ENCODE results near the gene RASSF4.

RASSF4 gene

DNA sequence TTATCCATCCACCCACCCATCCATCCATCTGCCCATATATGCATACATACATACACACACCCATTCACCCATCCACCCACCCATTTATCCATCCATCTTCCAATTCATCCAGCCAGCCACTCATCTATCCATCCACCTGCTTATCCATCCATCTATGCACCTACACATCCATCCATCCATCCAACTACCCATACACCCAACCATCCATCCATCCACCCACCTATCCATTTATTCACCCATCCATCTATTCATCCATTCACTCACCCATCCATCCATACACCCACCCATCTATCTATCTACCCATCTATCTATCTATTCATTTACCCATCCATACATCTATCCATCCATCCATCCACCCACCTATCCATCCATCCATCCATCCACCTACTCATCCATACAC lies 31.1 kb upstream of the RASSF4 start:
- FAIRE-seq: no peak

DNA sequence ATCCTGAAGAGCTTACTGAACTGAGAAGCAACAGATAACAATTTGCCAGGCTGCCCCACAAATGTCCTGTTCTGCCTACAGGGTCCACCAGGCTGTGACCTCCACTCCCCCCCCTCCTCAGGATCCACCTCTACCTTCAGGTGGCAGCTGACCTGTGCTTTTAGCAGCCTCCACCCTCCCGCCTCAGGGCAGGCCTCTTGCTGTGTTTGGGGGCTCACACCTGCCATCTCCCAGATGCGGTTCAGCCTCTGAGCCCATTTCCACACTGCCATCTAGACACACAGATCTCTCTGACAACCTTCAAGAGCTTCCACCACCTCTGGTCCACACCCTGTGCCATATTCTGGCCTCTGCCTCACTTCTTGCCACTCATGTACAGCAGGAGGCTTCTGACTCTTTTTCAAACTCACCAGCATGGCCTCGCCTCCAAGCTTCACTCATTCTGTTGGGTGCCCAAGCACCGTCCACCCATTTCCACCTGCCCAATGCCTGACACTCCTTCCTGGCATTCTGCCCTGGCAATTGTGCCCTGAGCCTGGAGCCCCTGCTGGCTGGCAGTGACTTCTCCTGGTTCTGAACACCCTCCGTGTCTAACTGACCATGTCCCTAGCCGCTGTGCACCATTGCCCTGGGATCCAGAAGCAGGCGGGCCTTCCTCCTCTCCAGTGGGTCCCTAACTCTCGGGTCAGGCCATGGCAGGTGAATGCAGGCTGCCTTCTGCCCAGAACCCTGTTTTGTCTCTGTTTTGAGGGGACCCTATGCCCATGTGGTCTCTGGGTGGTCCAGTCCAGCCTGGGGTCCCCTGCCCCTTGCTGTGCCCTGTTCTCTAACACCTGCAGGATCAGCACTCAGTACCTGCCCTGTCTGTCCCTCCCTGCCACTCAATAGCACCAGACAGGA lies 30.0 kb upstream of the RASSF4 start:
- FAIRE-seq: no peak

DNA sequence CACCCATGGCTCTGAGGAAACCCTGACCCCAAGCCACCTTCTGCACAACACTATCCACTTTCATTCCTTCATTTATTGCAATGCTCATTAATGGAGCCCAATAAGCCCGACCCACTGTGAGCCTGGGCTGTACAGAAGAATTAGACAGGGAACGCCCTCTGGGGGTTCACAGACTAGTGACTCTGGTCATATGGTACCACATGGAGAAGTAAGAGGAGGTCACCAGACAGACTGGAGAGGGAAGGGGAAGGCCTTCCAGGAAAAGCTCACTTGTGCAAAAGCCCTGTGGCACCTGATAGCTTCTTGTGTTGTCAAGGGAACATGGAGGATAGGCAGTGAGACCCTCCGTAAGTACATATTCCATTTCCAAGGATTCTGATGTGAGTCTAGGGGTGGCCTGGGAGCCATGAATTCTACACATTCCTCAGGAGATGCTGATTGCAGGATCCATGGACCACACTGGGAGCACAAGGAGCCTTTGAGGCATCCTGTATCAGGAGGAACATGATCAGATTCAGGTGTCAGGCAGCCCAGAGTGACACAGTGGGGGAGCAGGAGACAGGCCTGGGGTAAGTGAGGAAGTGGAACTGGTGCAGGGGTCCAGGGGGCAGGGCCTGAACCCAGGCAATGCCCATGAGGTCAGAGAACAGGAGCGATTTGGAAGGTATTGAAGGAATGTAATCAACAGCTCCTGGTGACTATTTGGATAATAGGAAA lies 28.5 kb upstream of the RASSF4 start:
- FAIRE-seq: no peak

DNA sequence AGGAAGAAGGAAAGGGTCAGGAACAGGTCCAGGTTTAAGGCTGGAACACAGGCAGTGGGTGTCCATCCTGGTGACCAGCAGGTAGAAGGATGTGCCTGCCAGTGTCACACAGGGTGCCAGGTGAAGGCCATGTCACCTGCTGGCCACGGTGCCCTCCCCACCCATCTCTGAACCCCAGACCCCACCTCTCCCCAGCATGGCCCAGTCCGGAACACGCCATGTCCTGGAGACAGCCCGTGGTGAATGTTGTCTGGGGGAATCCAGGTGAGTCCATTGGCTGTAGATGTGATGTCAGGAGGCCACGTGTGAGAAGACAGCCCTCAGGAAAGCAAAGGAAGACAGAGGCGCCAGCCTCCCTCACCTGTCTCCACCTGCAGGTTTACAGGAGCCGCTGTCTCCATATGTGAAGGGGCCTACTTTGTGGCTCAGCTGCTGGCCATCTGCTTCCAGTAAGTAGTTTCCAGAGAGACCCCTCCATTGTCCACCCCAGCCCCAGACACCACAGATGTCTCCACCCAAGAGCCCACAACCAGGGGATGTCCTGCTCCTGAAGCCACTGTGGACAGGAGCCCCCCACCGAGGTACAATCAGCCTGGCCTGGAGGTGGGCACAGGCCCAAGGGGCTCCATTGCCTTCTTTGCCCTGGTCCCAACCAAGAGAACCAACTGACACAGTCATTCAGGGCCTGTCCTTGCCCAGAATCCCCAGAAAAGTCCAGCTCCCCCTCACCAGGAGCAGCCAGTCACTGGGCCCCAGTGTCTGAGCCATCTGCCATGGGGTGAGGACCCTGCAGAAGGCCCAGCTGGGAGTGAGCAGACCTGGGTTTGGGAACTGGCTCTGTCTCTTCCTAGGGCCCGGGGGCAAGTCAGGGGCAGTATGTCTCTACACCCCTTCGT lies 27.7 kb upstream of the RASSF4 start:
- FAIRE-seq: no peak

DNA sequence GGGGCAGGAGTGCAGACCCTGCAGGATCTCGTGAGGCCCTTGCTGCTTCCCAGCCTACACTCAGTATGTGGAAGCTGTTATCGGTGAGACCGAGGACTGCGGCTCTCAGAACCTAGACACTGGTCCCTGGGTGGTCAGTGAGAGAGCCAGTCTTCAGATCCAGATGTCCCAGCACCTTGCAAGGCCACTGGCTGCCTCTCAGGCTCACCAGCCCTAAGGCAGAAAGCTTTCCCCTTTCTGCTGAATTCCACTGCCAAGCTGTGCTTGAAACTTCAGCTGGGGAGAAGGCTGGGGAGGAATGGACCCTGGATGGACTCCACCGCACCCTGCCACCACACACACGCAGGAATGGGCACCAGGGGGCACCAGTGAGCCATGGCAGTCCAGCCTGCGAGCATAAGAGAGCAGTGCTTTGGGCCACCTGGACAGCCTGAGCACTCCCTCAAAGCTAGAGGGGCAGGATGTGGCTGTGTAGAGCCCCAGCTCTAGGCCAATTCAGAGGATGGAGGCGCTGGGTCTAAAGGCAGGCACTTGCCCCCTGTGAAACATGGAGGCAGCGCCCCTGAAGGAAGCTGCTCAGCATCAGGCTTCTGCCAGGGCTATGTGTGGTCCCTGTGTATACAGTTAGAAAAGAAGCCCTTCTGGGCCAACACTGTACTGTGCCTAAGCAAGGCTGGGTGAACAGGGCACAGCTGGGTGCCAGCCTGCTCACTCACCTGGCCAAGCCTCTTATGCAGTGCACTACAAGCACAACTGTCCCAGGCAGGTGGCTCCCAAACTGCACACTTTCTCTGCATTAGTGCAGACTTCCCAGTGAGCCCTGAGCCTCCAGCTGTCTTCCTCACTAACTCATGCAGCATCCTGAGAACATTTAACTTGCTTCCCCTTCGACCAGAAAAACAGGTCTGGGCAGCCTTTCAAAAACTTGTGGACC lies 26.8 kb upstream of the RASSF4 start:
- no peak for FAIRE-seq

DNA sequence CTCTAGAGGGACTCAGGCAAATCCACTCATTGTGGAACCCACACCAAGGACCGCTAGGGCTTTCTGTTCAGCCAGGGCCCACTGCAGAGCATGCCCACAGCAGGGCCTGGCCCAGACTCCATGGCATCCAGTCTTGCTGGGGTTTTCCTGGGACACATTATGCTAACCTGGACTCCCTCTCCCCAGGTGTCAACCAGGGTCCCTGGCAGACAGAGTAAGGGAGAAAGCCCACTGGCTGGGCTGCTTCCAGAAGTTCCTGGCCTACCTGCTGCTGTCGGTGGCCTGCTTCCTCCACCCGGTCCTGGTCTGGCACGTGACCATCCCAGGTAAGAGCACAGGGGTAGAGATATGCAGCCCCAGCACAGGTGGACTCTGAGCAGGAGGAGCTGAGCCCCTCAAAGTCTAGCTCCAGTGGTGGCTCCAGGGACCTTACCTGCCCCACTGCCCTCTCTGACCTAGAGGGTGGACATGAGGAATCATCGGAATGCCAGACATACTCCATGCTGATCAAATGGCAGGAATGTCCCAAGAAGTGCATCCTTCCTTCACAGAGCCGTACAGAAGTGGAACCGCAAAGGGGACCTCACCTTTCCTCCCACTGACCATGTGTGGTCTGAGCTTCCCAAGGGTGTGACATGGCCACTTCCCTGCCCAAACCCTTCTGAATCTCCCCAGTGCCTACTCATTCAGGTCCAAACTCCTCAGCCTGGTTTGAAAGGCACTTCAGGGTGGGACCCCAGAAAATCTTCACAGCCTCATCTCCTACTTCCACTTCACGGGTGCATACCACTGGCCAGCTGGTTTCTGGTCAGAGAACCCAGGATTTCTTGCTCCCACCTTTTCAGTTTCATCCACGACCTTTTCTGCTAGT lies 25.9 kb upstream of the RASSF4 start:
- no peak for FAIRE-seq

DNA sequence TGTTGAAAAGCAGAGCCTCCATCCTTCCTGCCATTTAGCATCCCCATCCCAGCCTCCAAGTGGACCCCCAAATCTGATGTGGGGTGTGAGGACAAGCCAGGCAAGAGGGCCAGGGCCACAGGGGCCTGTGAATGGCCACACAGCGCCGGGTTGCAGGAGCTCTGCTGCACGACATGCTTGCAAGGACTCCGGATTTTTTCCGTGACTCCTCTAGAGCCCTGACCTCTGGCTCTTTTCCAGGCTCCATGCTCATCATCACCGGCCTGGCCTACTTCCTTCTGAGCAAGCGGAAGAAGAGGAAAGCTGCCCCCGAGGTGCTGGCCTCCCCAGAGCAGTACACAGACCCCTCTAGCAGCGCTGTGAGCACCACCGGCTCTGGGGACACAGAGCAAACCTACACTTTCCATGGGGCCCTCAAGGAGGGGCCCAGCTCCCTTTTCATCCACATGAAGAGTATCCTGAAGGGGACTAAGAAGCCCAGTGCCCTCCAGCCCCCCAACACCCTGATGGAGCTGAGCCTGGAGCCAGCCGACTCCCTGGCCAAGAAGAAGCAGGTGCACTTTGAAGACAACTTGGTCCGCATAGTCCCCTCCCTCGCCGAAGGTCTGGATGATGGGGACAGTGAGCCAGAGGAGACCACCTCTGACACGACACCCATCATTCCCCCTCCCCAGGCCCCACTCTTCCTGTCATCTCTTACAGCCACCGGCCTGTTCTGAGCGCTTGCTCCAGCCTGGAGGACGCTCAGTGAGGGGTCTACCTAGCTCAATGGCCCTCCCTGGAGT lies 25.0 kb upstream of the RASSF4 start:
- FAIRE-seq: no peak

DNA sequence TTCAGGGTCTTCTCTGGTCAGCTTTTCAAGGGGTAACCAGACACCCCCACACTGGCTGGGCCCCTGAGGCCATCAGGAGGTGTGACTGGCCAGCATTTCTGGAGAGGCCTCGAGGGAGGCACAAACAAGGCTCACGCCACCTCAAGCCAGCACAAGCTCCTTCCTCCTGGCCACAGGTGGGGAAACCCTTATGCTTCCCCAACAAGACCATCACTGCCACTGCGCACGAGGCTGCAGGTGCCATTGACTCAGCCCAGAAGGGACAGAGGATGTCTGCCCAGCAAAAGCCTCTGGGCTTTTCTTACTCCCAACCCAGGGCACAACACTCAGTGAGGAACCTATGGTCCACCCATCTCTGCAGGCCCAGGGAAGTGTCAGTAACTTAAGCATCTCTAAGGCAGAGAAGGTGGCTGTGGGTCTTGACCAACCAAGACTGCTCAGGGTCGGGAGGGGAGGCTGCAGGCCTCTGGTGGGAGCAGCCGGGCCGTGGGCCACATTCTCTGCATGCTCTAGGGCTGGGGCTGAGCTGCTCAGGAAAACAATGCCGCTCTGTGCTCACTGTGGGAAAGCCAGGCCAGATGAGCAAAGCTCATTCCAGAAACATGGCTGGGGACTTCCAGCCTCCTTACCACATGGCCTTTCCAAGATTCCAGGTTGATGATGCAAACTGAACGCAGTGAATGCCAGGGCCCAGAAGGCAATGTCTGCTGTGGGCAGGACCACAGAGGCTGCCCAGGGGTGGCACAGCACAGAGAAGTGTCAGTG lies 24.2 kb upstream of the RASSF4 start:
- no peak for FAIRE-seq

DNA sequence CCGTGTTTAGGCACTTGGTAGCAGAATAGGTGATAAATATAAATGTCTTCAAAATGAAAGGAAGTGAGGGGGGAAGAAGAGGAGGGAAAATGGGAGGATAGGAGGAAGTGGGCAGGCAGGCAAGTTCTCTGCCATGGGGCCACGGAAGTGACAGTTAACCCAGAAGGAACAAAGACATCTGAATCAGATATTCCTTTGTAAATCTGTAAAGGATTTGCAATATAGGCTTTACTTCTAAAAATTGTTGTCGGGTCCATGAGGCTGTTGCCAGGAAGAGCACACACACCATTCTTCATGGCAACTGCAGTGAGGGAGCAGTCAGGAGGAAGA lies 23.7 kb upstream of the RASSF4 start:
- no peak for FAIRE-seq

DNA sequence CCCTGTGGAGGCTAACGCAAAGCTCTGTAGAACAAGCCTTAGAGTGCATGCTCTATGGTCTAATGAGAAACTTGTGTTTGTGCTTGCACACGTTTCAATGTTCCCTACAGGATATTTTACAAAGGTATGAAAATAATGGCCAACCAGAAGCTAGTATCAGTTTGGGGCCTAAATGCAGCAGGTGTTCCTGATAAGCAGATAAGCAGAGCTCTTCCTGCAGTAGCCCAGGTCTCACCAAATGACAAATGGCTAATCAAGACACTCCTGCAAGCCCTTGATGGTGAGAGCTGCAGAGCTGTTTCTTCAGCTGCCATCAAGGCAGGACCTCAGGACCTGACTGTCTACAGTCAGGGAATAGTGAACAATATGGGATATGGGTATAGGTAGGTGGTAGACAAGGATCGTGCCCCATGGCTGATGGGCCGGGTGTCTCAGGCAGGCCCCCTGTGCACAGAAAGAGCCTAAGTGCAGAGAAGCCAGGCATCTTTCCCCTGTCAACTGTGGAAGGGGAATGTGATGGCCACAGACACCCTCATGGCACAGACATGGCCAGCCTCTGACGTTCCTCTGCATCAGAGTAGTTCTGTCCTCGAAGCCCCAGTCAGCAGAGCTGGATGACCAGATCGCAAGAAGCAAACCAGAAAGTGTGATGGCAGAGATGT lies 23.2 kb upstream of the RASSF4 start:
- no peak for FAIRE-seq

DNA sequence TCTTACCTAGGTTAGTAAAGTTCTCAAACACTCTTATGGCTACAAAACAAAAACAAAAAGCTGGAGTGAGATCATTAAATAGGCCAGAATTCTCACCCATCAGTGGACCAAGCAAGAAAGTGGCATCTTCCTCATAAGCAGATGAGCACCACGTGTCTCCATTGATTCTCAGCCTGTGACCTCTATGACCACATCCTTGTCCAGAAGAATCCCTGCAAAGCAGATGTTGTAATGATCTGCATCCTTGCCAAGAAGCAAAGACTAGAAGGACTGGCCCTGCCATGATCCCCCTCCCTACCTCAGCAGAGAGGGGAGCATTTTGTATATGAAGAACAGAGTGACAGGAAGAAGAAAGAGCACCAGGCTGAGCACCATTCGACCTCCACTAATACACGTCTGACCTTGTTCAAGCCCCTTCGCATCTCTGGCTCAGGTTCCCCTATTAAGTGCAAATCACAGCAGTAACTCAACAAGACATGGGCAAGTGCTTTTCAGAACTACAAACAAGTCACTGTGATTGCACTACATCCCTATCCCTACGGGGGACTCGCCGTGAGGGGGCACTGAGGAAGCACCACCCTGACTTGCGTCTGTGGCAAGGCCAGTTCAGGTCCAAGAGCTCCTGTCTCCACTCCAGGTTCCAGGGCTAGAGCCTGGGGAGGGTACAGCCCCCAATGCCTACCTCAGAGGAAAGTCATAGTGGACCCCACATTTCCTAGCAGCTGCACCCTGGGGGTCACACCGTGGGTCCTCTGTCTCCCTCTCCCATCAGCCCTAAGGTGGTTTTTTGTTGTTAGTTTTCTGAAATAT lies 22.2 kb upstream of the RASSF4 start:
- no peak for FAIRE-seq

DNA sequence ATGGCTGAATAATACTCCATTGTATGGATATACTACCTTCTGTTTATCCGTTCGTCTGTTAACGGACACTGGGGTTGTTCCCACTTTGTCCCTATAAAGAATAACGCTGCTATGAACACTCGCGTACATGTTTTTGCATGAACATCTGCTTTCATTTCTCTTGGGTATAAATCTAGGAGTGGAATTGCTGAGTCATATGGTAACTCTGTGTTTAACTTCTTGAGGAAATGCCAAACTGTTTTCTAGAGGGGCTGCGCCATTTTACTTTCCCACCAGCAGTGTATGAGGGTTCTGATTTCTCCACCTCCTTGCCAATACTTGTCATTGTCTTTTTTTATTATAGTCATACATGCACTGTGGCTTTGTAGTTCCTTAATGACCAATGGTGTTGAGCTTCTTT lies 20.6 kb upstream of the RASSF4 start:
- no peak for FAIRE-seq

DNA sequence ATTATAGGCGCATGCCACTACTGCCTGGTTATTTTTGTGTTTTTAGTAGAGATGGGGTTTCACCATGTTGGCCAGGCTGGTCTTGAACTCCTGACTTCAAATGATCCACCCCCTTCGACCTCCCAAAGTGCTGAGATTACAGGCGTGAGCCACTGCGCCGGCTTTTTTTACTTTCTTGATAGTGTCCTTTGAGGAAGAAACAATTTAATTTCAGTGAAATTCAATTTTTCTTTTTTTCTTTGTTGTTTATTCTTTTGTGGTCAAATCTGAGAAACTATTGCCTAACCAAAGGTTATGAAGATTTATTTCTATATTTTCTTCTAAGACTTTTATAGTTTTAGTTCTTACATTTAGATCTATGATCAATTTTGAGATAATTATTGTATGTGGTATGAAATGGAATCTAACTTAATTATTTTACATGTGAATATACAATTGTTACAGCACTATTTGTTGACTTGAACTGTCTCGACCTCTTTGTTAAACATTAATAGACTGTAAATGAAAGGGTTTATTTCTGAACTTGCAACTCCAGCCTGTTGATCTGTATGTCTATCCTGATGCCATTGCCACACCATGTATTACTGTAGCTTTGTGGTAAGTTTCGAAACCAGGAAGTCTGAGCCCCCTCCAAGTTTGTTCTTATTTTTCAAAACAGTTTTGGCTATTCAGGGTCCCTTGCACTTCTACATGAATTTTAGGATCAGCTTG lies 19.8 kb upstream of the RASSF4 start:
- FAIRE-seq: no peak

DNA sequence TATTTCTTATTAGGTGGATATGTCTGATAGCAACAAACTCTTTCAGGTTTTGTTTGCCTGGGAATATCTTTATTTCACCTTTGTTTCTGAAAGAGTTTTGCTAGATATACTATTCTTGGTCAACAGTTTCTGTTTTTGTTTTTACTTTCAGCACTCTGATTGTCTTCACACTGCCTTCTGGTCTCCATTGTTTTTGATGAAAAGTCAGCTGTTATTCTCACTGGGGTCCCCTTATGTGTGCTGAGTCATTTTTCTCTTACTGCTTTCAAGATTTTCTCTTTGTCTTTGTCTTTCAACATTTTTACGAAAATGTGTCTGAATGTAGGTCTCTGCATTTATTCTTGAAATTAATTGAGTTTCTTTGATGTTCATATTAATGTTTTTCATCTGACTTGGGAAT lies 15.2 kb upstream of the RASSF4 start:
- no peak for FAIRE-seq

DNA sequence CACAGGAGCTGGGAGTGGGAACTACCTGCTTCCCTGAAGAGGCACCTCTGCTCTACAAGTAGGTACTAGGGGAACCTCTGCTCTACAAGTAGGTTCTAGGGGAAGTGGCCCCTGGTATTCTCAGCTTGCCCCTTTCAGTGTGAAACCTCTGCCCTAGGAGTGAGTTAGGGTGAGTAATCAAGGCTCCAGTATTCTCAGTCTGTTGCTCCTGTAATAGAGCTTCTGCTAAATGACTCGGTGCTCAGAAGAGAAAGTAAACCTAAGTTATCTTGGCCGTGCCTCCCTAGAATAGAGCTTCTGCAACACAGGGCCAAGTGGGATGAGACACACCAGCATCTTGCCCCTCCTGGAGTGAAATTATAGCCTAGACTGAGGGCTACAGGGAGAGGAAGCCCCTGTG lies 13.4 kb upstream of the RASSF4 start:
- FAIRE-seq: no peak

DNA sequence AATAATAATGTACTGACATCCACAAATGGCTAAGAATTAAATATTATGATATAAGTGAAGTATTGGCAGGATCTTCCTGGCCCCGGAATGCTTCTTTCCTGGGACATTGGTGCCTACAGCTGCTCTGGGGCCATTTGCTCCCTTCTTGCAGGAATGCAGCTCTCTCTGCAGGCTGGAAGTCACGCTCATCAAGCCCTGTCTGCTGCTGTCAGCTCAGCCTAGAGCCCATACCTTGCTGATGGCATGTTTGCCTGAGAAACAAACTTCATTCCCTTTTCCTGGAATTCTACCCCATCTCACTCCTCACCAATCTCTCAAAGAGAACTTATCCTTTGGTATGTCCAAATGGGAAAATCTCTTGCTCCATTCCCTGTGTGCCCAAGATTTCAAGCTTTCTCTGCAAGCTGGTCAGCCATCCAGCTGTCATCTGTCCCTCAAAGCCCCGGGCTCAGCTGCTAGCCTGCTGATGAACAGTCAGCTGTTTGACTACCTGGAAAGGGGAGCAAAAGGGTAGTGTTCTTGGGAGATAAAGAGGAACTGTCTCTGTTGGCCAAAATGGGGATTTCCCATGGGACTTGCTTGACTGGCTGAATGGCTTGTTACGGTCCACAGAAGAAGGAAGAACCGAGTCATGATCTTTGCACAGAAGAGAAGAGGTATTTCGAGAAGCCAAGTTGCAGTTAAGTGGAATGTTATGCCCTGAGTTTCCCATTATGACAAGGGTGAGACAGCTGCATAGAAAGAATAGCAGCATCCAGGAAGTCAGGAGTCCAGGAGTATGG lies 12.0 kb upstream of the RASSF4 start:
- FAIRE-seq: no peak

DNA sequence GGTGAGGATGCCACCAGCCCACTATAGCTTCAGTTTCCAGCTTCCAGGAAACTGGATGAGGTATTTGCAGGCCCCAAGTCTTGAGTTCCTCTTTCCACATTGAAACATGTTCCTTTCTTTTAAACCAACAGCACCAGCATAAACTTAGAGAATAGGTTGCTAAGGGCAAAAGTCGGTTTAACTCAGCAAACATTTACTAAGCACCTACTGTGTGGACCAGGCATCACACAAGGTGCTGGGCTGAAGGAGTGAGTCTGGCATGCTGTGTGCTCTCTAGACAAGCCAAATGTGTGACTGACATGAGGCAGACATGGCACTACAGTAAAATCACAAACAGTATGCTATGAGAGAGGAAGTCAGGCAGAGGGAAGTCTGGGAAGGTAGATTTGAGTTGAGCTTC lies 11.0 kb upstream of the RASSF4 start:
- FAIRE-seq: no peak

Data from G401.6 (cell line).